IMR-90 (cell line): Measurements from ENCODE around the gene NDUFS3. TPM values are rescaled to one million over a fixed set of nuclear protein-coding genes. Genes with fewer than 3 reads are reported as not detected.

ENCODE experiments used
- ATAC-seq: fragments of 200-7000 bp; cut with Tn5 transposase; 2 replicates; pipeline ENCODE4 v1.9.1; 2020; ENCODE audit warnings: low read depth, mild to moderate bottlenecking, moderate library complexity
- BruUV-seq: library from RNA; stranded (reverse); fragments of 400-500 nt; replicated peaks from 2 replicates; lab custom pipeline; 2021; lab: Mats Ljungman, UMichigan
- CTCF ChIA-PET: fragments of 300-600 bp; formaldehyde crosslinking; extraction: SDS; loops from one replicate; lab custom pipeline; 2021; ENCODE audit warnings: antibody characterized with exemption; lab: Yijun Ruan, JAX
- POLR2A ChIA-PET: fragments of 300-600 bp; sonication (Branson Sonifier 250); formaldehyde crosslinking; loops from one replicate; lab custom pipeline; 2022; ENCODE audit warnings: antibody characterized with exemption; ENCODE audit not compliant: unreplicated experiment; lab: Charles Lee
- DNase-seq: peaks from one replicate; pipeline ENCODE4 v3.0.0; 2013
- H2AFZ ChIP-seq: replicated peaks from 2 replicates; pipeline ENCODE3; 2013; ENCODE audit warnings: low read length, mild to moderate bottlenecking; ENCODE audit not compliant: poor library complexity
- H2AK5ac ChIP-seq: 2 replicates; pipeline ENCODE4 v1.6.1; 2013; ENCODE audit warnings: low read depth, low read length, inconsistent platforms
- H2AK9ac ChIP-seq: replicated peaks from 2 replicates; pipeline ENCODE3; 2013; ENCODE audit warnings: mild to moderate bottlenecking, low read depth, low read length, moderate library complexity; ENCODE audit not compliant: poor library complexity
- H2BK120ac ChIP-seq: 2 replicates; pipeline ENCODE4 v1.6.1; 2013; ENCODE audit warnings: low read depth, low read length, inconsistent platforms
- H2BK15ac ChIP-seq: 3 replicates; pipeline ENCODE4 v1.6.1; 2013; ENCODE audit warnings: low read depth, low read length, inconsistent platforms
- H2BK20ac ChIP-seq: 2 replicates; pipeline ENCODE4 v1.6.1; 2013; ENCODE audit warnings: low read depth, mild to moderate bottlenecking, inconsistent platforms, low read length, moderate library complexity
- H2BK5ac ChIP-seq: 2 replicates; pipeline ENCODE4 v1.6.1; 2013; ENCODE audit warnings: mild to moderate bottlenecking, low read depth, low read length, inconsistent platforms; ENCODE audit not compliant: poor library complexity, severe bottlenecking
- H3K14ac ChIP-seq: replicated peaks from 2 replicates; pipeline ENCODE4 v1.6.1; 2013; ENCODE audit warnings: low read depth, low read length, inconsistent platforms
- H3K18ac ChIP-seq: 2 replicates; pipeline ENCODE4 v1.6.1; 2013; ENCODE audit warnings: low read depth, low read length, control low read depth
- H3K23ac ChIP-seq: 2 replicates; pipeline ENCODE4 v1.6.1; 2013; ENCODE audit warnings: low read depth, low read length, inconsistent platforms
- H3K27ac ChIP-seq: 2 replicates; pipeline ENCODE4 v1.5.1; 2013; ENCODE audit warnings: mild to moderate bottlenecking, control low read depth, low read length; ENCODE audit not compliant: insufficient read depth
- H3K27me3 ChIP-seq: 2 replicates; pipeline ENCODE4 v1.6.1; 2013; ENCODE audit warnings: low read length; ENCODE audit not compliant: control insufficient read depth, insufficient read depth
- H3K36me3 ChIP-seq: 2 replicates; pipeline ENCODE4 v1.6.1; 2013; ENCODE audit warnings: low read length, mixed read lengths; ENCODE audit not compliant: control insufficient read depth, insufficient read depth
- H3K4ac ChIP-seq: 2 replicates; pipeline ENCODE4 v1.6.1; 2013; ENCODE audit warnings: low read depth, low read length, inconsistent platforms
- H3K4me1 ChIP-seq: 2 replicates; pipeline ENCODE4 v1.6.1; 2013; ENCODE audit warnings: low read length, mixed read lengths; ENCODE audit not compliant: control insufficient read depth, insufficient read depth
- H3K4me2 ChIP-seq: 2 replicates; pipeline ENCODE4 v1.6.1; 2013; ENCODE audit warnings: low read depth, mild to moderate bottlenecking, control low read depth, low read length, moderate library complexity
- H3K4me3 ChIP-seq: 2 replicates; pipeline ENCODE4 v1.5.1; 2013; ENCODE audit warnings: low read depth, mild to moderate bottlenecking, control low read depth, low read length, moderate library complexity; ENCODE audit not compliant: insufficient read depth
- H3K56ac ChIP-seq: 2 replicates; pipeline ENCODE4 v1.6.1; 2013; ENCODE audit warnings: low read length, inconsistent platforms; ENCODE audit not compliant: insufficient read depth; ENCODE audit errors: extremely low read depth
- H3K79me1 ChIP-seq, 2 experiments: 2 replicates each; pipeline ENCODE4 v1.6.1; 2013; ENCODE audit warnings: low read length in 2 of 2, inconsistent platforms in 1 of 2, low read depth in 1 of 2
- H3K9ac ChIP-seq: 2 replicates; pipeline ENCODE4 v1.6.1; 2013; ENCODE audit warnings: low read depth, low read length, control low read depth
- H3K9me1 ChIP-seq: 2 replicates; pipeline ENCODE4 v1.6.1; 2013; ENCODE audit warnings: low read length, inconsistent platforms; ENCODE audit not compliant: insufficient read depth
- H3K9me3 ChIP-seq: 2 replicates; pipeline ENCODE4 v1.6.1; 2013; ENCODE audit warnings: low read length; ENCODE audit not compliant: control insufficient read depth, insufficient read depth
- H4K20me1 ChIP-seq: 2 replicates; pipeline ENCODE4 v1.6.1; 2013; ENCODE audit warnings: low read length, inconsistent platforms; ENCODE audit not compliant: insufficient read depth
- H4K5ac ChIP-seq: 2 replicates; pipeline ENCODE4 v1.6.1; 2013; ENCODE audit warnings: mild to moderate bottlenecking, low read depth, low read length, control low read depth
- H4K8ac ChIP-seq, 2 experiments: 2 replicates each; pipeline ENCODE4 v1.6.1; 2013; ENCODE audit warnings: low read depth in 2 of 2, low read length in 2 of 2, control low read depth in 1 of 2, inconsistent platforms in 1 of 2
- H4K91ac ChIP-seq: 2 replicates; pipeline ENCODE4 v1.6.1; 2013; ENCODE audit warnings: low read depth, low read length, inconsistent platforms; ENCODE audit not compliant: insufficient read depth
- BHLHE40 ChIP-seq: fragments of 150-350 bp; IDR thresholded peaks from 2 replicates; pipeline ENCODE4 v1.6.1; 2016; ENCODE audit warnings: mild to moderate bottlenecking, low read depth, low read length
- CEBPB ChIP-seq: IDR thresholded peaks from 2 replicates; pipeline ENCODE4 v1.6.1; 2012; ENCODE audit warnings: low read depth, low read length, improper control_type of control experiment
- CHD1 ChIP-seq: IDR thresholded peaks from 2 replicates; pipeline ENCODE4 v1.6.1; 2012; ENCODE audit warnings: low read depth, low read length, improper control_type of control experiment
- FOS ChIP-seq: fragments of 150-350 bp; IDR thresholded peaks from 2 replicates; pipeline ENCODE4 v1.6.1; 2016; ENCODE audit warnings: low read depth, low read length
- MAFK ChIP-seq: IDR thresholded peaks from 2 replicates; pipeline ENCODE4 v1.6.1; 2012; ENCODE audit warnings: low read depth, low read length, improper control_type of control experiment
- MAZ ChIP-seq: IDR thresholded peaks from 2 replicates; pipeline ENCODE4 v1.6.1; 2012; ENCODE audit warnings: low read depth, mild to moderate bottlenecking, low read length, improper control_type of control experiment, moderate library complexity, borderline replicate concordance
- MXI1 ChIP-seq: IDR thresholded peaks from 2 replicates; pipeline ENCODE4 v1.6.1; 2012; ENCODE audit warnings: low read depth, mild to moderate bottlenecking, low read length, moderate library complexity, borderline replicate concordance
- NFE2L2 ChIP-seq: fragments of 150-350 bp; IDR thresholded peaks from 2 replicates; pipeline ENCODE4 v1.6.1; 2016; ENCODE audit warnings: low read depth, mild to moderate bottlenecking, low read length
- POLR2A ChIP-seq: IDR thresholded peaks from 2 replicates; pipeline ENCODE4 v1.6.1; 2012; ENCODE audit warnings: mild to moderate bottlenecking, low read depth, low read length
- RAD21 ChIP-seq: IDR thresholded peaks from 2 replicates; pipeline ENCODE4 v1.6.1; 2012; ENCODE audit warnings: low read length, improper control_type of control experiment
- RFX5 ChIP-seq: IDR thresholded peaks from 2 replicates; pipeline ENCODE4 v1.8.0; 2012; ENCODE audit warnings: low read depth, mild to moderate bottlenecking, low read length, moderate library complexity
- SMC3 ChIP-seq: fragments of 150-350 bp; IDR thresholded peaks from 2 replicates; pipeline ENCODE4 v1.6.1; 2016; ENCODE audit warnings: low read depth, mild to moderate bottlenecking, antibody characterized with exemption, low read length, moderate library complexity
- dilution Hi-C: fragments of 300-500 bp; cut with HindIII; formaldehyde crosslinking; loops from one replicate; pipeline ENCODE4 v1.14.3; 2018; ENCODE audit warnings: low sequenced_read_pairs; ENCODE audit not compliant: unreplicated experiment
- in situ Hi-C: fragments of 300-500 bp; cut with MboI; formaldehyde crosslinking; loops from 3 replicates; pipeline ENCODE4 v1.14.3; 2019; ENCODE audit warnings: low sequenced_read_pairs, inconsistent platforms, mixed read lengths
- intact Hi-C: fragments of 100-400 bp; cut with micrococcal nuclease; formaldehyde crosslinking; loops from 2 replicates; pipeline ENCODE4 v1.10.0; 2022
- polyA plus RNA-seq, 3 experiments: library from polyadenylated mRNA; depleted of rRNA; stranded (reverse); fragments of >200 nt; gene quantifications; 2 replicates each; pipeline ENCODE4 v1.2.3, GENCODE V29; 2012; ENCODE audit warnings: low replicate concordance in 1 of 3
- total RNA-seq: library from RNA; depleted of rRNA; stranded (reverse); fragments of >200 nt; gene quantifications from 2 replicates; pipeline ENCODE4 v1.2.3, GENCODE V29; 2012
- TF ChIP-seq, protein P1 (sequence below): fragments of 150-350 bp; IDR thresholded peaks from 2 replicates; pipeline ENCODE4 v1.6.1; 2016; ENCODE audit warnings: low read depth, mild to moderate bottlenecking, low read length, moderate library complexity, borderline replicate concordance
- TF ChIP-seq, protein P2 (sequence below): conservative IDR thresholded peaks from 2 replicates; pipeline ENCODE4 v1.5.1; 2012; ENCODE audit warnings: mild to moderate bottlenecking, low read depth, low read length, improper control_type of control experiment
- TF ChIP-seq, protein P3 (sequence below): fragments of 150-350 bp; IDR thresholded peaks from 2 replicates; pipeline ENCODE4 v1.6.1; 2017; ENCODE audit warnings: mild to moderate bottlenecking, antibody characterized with exemption, low read length, low read depth

NDUFS3 gene
- total and polyA plus RNA-seq, 2 of the 4 experiments (the other 2 are of a cell fraction), result 77.1 to 108 TPM

DNA sequence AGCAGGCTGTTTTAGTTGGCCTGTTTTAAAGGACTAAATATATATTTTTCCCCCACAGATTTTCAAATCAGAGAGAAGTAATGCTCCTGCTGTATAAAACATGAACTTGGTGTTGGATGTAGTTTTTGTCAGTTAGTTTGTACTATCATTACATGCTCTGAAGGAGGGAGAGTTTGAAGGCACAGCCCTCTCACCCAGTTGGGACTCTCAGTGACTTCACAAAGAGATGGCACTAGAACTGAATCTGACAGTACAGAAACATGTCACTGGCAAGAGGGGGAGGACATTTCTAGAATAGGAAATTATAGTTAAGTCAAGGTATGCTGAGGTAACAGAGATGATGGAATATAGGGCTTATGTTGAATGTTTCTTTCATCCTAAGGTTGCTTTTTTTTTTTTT lies 36.4 kb downstream of the NDUFS3 start:
- Histone ChIP-seq H3K18ac (no peak overlapping the region), H4K20me1 (peaks cover 9% of the 10 kb centered on the region), H4K8ac (no peak overlapping the region), H3K4me3 (no peak overlapping the region), H3K36me3 (peaks cover 6% of the 10 kb centered on the region), H3K56ac (no peak overlapping the region), H3K9me1 (no peaks in the 10 kb centered on the region), H3K27ac (no peak overlapping the region), H2AFZ (no peak overlapping the region), H2BK15ac (no peak overlapping the region), H3K9me3 (no peaks in the 10 kb centered on the region), H3K79me1 (peaks cover 0 to 6% of the 10 kb centered on the region in 2 experiments; a peak in 1 of 4 replicates), H2BK20ac (no peak overlapping the region), H3K27me3 (no peaks in the 10 kb centered on the region), H3K4me2 (no peak overlapping the region), H3K4ac (no peak overlapping the region), H2AK9ac (no peak overlapping the region), H3K14ac (no peak overlapping the region), H3K9ac (no peak overlapping the region), H3K4me1 (peaks cover 4% of the 10 kb centered on the region), H3K23ac (no peak overlapping the region), H4K91ac (no peak overlapping the region), H4K5ac (no peak overlapping the region), H2BK5ac (no peak overlapping the region), H2BK120ac (no peak overlapping the region), H2AK5ac (no peak overlapping the region)
- in situ Hi-C loops, result loop anchor here (10.0 kb wide), 1 partner anchor 130 kb away; no protein-coding TSS in a partner anchor
- TF ChIP-seq CHD1, result no peak
- no peak for TF ChIP-seq FOS
- TF ChIP-seq CEBPB, result no peak
- TF ChIP-seq MXI1, result no peak
- no peak for TF ChIP-seq MAZ
- TF ChIP-seq, protein P1, sequence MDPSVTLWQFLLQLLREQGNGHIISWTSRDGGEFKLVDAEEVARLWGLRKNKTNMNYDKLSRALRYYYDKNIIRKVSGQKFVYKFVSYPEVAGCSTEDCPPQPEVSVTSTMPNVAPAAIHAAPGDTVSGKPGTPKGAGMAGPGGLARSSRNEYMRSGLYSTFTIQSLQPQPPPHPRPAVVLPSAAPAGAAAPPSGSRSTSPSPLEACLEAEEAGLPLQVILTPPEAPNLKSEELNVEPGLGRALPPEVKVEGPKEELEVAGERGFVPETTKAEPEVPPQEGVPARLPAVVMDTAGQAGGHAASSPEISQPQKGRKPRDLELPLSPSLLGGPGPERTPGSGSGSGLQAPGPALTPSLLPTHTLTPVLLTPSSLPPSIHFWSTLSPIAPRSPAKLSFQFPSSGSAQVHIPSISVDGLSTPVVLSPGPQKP, result no peak
- TF ChIP-seq SMC3, result no peak
- TF ChIP-seq NFE2L2, result no peak
- TF ChIP-seq, protein P2, sequence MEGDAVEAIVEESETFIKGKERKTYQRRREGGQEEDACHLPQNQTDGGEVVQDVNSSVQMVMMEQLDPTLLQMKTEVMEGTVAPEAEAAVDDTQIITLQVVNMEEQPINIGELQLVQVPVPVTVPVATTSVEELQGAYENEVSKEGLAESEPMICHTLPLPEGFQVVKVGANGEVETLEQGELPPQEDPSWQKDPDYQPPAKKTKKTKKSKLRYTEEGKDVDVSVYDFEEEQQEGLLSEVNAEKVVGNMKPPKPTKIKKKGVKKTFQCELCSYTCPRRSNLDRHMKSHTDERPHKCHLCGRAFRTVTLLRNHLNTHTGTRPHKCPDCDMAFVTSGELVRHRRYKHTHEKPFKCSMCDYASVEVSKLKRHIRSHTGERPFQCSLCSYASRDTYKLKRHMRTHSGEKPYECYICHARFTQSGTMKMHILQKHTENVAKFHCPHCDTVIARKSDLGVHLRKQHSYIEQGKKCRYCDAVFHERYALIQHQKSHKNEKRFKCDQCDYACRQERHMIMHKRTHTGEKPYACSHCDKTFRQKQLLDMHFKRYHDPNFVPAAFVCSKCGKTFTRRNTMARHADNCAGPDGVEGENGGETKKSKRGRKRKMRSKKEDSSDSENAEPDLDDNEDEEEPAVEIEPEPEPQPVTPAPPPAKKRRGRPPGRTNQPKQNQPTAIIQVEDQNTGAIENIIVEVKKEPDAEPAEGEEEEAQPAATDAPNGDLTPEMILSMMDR, result no peak
- TF ChIP-seq POLR2A, result no peak
- TF ChIP-seq BHLHE40, result no peak
- TF ChIP-seq, protein P3, sequence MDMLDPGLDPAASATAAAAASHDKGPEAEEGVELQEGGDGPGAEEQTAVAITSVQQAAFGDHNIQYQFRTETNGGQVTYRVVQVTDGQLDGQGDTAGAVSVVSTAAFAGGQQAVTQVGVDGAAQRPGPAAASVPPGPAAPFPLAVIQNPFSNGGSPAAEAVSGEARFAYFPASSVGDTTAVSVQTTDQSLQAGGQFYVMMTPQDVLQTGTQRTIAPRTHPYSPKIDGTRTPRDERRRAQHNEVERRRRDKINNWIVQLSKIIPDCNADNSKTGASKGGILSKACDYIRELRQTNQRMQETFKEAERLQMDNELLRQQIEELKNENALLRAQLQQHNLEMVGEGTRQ, result no peak
- no peak for TF ChIP-seq MAFK
- no peak for TF ChIP-seq RAD21
- no peak for TF ChIP-seq RFX5
- ChIA-PET CTCF (no interaction called here), POLR2A (no interaction called here)
- dilution Hi-C loops, result no loop called here
- ATAC-seq, result no peak
- no peak for DNase-seq
- intact Hi-C loops, result loop anchor here (5.0 kb wide), 1 partner anchor 208 kb away; the partner anchor contains the start of gene SLC39A13
- BruUV-seq, result no TSS peak
